H1 (cell line): Measurements from ENCODE around the gene ABHD18. TPM values are rescaled to one million over a fixed set of nuclear protein-coding genes. Genes with fewer than 3 reads are reported as not detected.
A peak's percentile ranks its signal among the peaks of the same experiment; 100 is the strongest.

Source experiments
- RAD21 ChIP-seq, 2 experiments: IDR thresholded peaks in 1 of 2; conservative IDR thresholded peaks in 1 of 2; 2 replicates each; pipeline ENCODE4 v1.6.1; 2011; ENCODE audit warnings: low read depth in 2 of 2, low read length in 2 of 2, improper control_type of control experiment in 1 of 2, inconsistent platforms in 1 of 2, mild to moderate bottlenecking in 1 of 2, moderate library complexity in 1 of 2
- polyA plus RNA-seq, 7 experiments: library from polyadenylated mRNA; depleted of rRNA in 3 of 7; stranded (reverse) in 5 of 7; unstranded in 2 of 7; fragments of >200 nt in 5 of 7; fragments of 200-250 nt in 2 of 7; gene quantifications; 1 replicate in 5 of 7; 2 replicates in 1 of 7; 4 replicates in 1 of 7; pipeline versions ENCODE4 v1.2.1 to v1.2.3, GENCODE V29; 2011 to 2013; ENCODE audit warnings: missing spikeins in 2 of 7, mixed read lengths in 2 of 7
- total RNA-seq: library from RNA; stranded (reverse); fragmentation: NEBNext Ultra II Directional; extraction: Animal tissue kit (Norgen Biotek cat#: 25700); gene quantifications from 2 replicates; pipeline ENCODE4 v1.2.1, GENCODE V29; 2021

Gene ABHD18
- total and polyA plus RNA-seq, 2 of the 8 experiments (the other 6 are each of a cell fraction or from before 2014, with no cell fraction given) = 2.7 to 17.0 TPM

DNA sequence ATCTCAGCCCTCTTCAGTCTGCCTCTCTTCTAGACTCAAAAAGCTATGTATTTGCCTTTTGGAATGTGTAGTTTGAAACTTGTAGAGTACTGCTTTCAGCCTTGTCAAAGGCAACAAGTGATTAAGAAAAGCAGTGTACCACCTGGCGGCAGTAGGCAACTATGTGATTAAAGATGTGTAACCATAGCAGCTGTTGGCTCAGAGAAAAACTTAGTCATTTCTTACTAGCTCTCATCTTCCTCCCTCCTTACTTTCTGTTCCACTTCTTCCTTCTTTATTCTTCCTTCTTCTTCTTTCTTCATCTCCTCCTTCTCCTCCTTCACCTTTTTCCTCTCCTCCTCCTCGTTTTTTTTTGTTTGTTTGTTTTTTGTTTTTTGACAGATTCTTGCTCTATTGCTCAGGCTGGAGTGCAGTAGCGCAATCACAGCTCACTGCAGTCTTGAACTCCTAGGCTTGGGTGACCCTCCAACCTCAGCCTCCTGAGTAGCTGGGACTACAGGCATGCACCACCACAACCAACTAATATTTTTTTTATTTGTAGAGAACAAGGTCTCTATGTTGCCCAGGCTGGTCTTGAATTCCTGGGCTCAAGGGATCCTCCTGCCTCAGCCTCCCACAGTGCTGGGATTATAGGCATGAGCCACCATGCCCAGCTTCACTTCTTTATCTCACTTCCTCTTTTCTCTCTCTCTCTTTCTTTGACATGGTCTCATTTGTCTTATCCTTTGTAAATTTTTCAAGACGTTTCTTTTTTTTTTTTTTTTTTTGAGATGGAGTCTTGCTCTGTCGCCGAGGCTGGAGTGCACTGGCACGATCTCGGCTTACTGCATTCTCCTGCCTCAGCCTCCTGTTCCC is 32.6 kb downstream of the ABHD18 start (continued):
- peak; percentile 17 to 33; a peak in 3 of 4 replicates for TF ChIP-seq RAD21 (IDR thresholded peaks at IDR 0.05 in 1 of 2, conservative IDR thresholded peaks at IDR 0.05 in 1 of 2; ENCODE audit: low read depth in 2 of 2, low read length in 2 of 2)
